ENCODE measurements around the gene UBE2L5. TPM values are rescaled to one million over a fixed set of nuclear protein-coding genes. Genes with fewer than 3 reads are reported as not detected.

The UBE2L5 gene
- total RNA-seq, 1 donor from 2014 or later: not detected

DNA sequence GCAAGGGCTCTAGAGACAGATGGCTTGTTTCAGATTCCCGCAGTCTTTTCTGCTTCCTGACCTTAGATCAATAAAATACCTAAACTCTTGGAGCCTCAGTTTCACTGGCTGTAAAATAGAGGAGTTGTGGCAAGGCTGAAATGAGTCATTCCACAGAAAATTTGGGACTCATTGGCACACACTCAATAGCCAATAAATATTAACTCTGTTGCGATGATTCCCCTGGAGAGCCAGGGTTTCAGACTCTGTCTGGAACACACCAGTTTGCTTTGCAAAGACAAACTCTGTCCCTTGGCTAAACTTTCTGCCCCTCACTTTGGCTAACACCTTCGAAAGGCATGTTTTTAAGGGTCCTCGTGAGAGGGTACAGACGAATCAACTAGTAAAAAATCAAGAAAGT is 18.1 kb upstream of the UBE2L5 start:
- DNase-seq (ENCODE audit: low read depth in 2 of 2): no peak

DNA sequence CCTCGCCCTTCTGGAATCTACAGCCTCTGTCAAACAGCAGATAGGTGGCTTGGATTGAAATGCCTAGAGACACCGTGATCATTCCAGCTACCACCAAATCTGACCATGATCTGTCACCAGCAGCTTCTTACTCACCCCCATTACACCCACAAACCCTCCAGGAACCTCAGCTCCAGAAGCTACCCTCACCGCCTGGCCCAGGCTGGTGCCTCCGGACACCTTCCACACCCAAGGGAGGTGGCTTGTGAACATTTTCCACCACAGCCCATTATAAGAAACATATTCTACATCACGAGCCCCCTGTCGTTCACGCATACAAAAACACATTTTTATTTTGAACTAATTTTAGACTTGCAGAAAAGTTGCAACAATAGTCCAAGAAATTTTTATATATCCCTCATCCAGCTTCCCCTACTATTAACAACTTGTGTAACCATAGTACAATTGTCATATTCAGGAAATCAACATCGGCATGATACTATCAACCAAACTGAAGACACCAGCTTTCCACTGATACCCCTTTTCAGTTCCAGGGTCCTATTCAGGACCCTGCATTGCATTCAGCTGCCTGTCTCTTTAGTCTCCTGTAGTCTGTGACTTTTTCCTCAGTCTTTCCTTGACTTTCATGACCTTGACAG is 15.4 kb upstream of the UBE2L5 start:
- DNase-seq (ENCODE audit: low read depth in 2 of 2): no peak

DNA sequence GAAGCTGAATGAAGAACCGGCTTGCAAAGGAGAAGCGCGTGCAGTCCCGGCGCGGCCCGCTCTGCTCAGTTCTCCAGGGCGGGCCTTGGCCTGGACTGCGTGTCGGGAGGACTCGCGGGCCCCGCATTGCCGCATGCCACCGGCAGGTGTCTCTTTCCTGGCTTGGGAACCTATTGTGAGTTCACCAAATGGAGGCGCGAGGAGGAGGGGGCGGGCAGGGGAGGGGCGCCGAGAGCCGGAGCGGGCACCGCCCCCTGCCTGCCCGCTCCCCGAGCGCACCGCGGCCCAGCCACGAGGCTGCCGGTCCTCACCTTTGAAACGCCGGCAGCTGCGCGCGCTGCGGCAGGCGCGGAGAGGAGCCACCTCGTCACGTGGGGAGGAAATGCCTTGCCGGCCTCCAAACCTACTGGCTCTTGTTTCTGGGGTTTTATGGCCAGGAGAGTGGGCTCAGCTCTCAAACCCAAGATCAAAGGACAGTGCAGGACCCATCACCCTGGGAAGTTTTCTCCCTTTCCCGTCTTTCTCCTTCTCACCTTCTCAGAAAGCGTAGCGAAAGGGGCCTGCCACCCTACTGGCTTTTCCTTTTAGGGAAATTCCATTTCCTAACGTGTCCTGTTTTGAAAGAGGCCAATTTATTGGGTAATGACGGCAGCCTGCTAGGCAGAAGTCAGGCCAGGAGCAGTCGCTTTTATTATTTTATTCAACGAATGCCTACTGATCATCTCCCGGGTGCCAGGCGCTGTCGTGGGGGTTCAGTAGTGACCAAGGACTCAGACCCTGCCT is 13.8 kb upstream of the UBE2L5 start:
- peak; percentile 90 to 96 for DNase-seq (ENCODE audit: low read depth in 2 of 2)

DNA sequence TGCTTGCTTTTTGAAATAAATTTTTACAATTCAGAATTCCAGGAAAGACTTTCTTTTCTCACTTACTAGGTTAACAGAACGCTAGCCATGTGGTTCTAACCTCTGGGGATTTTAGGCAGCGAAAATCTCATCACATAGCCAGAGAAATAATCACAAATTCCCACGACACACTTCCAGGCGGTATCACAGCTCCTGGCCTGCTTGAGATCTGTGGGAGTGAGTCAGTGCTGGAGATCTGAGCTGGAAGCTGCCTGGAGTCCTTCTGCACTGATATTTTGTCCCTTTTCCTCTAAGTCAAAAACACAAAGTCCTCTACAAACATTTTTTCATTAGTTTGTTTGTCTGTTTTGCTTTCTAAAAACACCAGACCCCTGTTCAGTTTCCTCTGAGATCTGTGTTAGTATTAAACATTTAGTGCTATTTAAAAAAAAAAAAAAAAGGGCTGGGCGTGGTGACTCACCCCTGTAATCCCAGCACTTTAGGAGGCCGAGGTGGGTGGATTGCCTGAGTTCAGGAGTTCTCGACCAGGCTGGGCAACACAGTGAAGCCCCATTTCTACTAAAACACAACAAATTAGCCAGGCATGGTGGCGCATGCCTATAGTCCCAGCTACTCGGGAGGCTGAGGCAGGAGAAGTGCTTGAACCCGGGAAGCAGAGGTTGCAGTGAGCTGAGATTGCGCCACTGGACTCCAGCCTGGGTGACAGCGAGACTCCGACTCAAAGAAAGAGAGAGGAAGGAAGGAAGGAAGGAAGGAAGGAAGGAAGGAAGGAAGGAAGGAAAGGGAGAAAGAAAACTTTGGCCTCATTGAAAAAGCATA is 12.2 kb upstream of the UBE2L5 start:
- peak in 1 of 2 donors; percentile 59 for DNase-seq (ENCODE audit: low read depth in 2 of 2)

DNA sequence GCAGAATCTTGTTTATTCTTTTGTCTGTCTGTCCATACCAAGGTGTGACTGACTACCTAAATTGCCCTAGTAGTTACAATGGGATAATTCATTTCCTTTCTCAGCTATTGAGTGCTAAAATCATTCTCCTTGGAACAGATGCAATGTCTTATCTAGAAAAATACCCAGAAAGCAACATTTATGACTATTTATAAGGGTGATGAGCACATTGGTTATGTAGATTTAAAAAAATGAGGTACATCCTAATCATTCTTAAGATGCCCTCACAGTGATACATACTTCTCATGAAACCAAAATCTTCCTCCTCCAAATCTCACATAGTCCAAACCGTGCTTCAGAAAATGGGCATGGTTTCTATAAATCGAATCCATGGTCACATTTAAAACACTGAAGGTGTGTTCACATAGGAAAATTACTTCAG is 11.6 kb upstream of the UBE2L5 start:
- DNase-seq (ENCODE audit: low read depth in 2 of 2): no peak

DNA sequence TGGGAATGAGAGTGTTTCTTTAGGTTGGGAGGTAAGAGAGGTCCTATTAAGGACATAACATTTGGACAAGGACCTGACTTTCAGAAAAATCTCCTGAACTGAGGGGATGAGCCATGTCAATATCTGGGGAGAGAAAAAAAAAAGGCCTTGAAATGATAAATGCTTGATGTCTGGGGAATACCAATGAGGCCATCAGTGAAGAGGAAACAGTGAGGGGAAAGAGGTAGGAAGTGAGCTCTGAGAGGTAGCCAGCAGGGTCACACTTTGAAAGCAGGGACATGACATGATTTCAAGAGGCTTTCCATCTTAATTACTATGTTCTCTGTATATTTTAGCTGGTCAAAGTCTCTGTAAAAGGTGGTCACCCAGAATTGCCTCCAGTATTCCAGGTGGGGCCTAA is 9.9 kb upstream of the UBE2L5 start:
- DNase-seq (ENCODE audit: low read depth in 2 of 2): no peak

DNA sequence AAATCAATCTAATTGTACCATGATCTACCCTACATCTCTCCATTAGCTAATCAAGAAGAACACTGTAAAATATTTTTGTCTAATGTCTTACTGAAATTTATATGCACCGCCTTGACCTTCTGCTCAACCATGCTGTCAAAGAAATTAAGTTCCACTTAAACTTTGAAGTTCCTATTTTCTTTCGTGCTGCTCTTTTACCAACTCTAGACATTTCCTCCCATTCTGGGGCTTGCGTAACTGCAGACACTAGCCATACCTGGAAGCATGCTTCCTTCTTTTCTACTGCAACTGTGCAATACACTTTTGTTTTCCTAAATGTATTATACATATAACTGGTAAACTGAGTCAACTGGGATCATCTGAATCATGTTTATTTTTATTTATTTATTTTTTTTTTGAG is 8.5 kb upstream of the UBE2L5 start:
- no peak for DNase-seq (ENCODE audit: low read depth in 2 of 2)

DNA sequence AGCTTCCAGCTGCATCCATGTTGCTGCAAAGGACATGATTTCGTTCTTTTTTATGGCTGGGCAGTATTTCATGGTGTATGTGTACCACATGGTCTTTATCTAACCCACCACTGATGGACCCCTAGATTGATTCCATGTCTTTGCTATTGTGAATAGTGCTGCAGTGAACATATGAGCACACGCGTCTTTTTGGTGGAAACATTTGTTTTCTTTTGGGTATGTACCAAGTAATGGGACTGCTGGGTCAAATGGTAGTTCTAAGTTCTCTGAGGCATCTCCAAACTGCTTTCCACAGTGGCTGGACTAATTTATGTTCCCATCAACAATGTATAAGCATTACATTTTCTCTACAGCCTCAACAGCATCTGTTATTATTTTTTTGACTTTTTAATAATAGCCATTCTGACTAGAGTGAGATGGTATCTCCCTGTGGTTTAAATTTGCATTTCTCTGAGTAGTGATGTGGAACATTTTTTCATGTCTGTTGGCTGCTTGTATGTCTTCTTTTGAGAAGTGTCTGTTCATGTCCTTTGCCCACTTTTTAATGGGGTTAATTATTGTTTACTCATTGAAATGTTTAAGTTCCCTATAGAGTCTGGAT is 6.8 kb upstream of the UBE2L5 start:
- no peak for DNase-seq (ENCODE audit: low read depth in 2 of 2)

DNA sequence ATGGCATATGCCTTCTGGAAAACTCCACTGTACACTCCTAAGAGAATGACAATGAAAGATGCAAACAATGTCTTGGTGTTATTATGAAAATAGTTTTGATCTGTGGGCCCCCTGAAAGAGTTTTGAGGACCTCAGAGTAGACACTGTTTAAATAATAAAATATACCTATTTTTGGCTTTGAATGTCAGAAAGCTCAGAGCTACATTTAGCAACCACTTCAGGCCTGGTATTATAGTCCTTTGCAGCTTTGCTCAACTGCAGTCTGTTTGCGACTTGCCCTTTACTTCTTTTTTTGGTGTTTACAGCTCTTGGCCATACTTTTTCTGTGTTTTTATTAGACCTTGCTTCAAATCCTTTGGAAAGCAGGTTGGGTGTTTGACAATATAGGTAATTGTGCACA is 5.8 kb upstream of the UBE2L5 start:
- no peak for DNase-seq (ENCODE audit: low read depth in 2 of 2)

DNA sequence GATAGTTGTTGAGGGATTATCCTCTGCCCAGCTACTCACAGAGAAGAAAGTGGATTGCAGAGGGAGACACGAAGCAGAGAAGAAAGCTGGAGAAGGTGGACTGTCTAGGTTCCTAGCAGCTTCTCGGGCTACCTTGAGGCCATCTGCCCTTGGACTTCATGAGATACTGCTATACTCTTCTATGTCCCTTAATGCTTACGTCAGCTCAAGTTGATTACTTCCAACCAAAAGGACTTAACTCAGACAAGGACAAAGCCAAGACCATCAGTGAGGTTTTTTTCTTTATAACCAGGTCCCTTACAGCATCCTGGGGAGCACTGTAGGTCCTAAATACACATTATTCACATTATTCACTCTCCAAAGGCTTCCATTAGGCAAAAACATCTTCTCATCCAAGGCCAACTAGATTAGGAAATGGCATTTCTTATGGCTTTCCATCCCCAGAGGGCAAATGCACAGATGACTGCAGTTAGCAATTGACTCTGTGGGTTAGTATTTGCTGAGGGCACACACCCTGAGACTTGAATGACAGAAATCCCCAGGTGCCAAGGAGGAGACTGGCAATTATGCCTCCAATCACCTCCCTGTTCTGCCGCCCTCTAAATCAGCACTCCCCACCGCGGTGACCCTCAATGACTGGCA is 4.1 kb upstream of the UBE2L5 start:
- no peak for DNase-seq (ENCODE audit: low read depth in 2 of 2)

DNA sequence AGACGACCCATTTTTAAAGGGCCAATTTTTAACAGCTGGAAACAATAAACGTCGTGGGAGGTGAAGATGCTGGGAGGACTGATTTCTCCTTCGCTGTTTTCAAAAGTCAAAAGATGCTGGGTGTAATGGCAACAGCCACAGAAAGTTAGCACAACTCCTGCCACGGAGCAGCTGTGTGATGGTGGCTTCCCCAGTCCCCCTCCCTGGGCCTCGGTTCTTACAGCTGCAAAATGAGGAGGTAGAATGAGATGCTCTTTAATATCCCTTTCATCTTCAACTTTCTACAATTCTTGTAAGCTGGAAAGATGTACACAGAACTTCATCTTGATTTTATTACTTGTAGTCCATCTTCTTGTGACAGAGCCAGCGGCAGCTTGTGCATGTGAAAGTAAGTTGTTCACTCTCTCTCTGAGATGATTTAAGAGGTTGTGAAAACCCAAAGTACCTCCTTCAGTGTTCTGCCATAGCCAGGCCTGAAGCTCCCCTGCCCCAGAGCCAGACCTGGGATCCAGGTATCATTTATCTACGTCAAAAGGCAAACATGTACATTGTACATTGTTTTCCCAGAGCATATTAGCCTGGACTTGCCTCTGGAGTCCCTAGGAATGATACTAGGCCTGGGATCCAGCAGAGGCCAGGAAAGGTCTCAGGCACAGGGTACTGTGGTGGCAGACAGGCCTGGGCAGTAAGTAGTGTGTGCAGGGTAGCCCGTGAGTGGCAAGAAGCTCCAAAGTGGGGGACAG is 3.4 kb upstream of the UBE2L5 start:
- no peak for DNase-seq (ENCODE audit: low read depth in 2 of 2)

DNA sequence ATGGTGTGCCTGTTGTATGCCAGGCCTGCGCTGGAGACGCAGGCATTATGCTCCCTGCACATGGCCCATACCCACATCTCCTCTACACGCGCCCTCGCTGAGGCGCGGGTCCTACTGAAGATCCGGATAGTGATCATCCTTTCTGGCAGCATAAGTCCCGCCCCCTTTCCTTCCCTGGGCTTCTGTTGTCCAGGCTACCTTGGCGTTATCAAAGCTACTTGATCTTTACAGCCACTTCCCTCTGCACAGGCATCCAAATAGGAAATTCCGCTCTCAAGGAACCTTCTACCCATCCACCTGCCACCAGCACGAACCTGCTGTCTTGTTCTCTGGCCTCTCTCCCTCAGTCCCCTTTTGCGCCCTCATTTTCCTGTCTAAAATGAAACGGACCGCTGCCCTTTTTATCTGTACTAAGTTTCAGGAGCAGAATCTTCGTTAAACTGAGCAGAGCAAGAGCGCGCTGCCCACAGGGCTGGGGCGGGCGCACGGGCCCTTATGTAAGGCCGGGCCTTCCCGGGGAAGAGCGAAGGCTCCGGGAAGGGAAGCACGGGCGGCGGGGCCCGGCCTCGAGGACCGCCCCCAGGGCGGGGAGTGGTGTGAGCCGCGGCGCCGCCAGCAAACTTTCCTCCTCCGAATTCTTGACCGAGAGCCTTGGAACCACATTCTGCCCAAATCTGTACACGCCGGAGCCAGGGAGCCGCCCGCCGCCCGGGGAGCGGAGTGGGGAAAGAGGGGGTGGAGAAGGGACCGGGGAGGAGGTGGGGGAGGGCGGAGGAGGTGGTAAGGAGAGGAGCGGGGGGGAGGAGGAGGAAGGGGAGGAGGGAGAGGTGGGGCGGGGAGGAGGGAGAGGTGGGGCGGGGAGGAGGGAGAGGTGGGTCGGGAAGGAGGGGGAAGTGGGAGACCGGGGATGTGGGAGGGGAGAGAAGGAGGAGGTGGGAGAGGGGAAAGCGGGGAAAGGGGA is 920 bp upstream of the UBE2L5 start:
- DNase-seq (ENCODE audit: low read depth in 2 of 2): peak; percentile 45 to 85

DNA sequence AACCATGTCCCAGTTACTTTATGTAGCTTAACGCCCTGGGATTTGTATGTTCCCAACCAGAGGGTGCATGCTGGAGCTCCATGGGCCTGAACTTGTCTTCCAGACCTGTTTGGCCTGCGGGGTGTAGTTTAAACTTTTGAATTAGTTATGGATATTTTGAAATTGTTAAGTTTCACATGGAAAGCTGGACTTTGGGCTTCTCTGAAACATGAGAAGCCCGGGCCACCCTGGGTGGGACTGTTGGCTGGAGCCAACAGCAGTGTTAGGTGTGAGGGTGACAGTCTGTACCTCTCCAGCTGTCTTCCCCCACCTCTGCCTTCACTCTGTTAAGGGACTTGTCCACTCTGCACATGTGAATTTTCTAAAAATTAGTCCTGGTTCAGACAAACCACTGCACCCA is 1.6 kb downstream of the UBE2L5 start:
- DNase-seq (ENCODE audit: low read depth in 2 of 2): no peak

DNA sequence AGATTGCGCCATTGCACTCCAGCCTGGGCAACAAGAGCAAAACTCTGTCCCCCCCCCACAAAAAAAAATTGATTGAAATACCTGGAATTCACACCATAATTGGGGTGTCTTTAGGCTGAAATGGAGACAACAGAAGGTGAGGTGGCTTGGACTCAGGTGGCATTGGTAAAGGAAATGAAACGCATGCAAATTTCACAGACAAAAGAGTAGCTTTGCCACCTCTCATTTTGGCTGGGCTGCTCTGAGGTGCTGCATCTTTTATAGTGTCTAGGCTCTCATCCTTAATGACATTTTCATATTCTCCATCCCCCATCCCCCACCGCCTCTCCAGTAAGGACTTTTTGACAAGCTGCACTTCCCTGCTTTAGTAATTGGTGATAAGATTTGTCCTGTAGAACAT is 6.9 kb downstream of the UBE2L5 start:
- DNase-seq (ENCODE audit: low read depth in 2 of 2): no peak

DNA sequence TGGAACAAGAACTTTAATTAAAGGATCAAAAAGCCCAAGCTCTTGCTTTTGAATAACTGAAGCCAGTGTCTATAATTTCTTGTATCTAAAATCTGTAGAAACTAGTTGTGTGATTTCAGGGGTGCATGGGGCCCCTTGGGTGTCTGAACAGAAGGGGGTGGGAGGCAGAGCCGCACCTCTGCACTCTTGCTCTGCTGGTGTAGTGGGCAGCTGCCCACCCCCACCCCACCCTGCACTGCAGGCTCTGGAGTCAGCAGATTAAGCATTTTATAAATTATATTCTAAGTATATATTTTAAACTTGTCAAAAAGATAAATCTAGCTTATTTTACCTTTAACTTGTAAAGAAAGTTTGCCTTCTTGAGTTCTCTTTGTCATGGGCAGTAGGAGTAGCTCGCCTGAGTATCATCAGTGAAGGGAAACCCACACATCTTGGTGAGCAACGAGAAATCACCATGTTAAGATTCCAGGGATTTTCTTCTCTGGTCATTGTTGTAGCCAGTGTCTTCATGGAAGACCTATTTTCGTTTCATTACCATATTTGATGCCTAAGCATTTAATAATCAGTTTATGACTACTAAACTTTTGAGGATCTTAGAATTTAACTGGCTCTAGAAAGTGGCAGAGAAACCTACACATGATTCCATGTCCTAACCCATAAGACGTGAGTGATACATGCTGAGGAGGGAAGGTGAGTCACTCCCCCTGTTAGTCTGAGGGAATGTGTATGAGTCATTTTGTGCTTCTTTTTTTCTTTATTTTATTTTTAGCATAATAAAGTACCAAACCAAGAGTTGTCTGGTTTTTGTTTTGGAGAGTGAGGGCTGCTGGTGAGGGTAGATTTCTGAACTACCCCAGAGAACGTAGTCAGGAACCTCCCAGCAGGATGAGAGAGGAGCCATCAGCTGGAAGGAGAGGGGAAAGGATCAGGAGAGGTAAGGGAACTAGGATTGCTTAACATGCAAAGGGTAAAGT is 7.7 kb downstream of the UBE2L5 start:
- DNase-seq (ENCODE audit: low read depth in 2 of 2): peak in 1 of 2 donors; percentile 90

DNA sequence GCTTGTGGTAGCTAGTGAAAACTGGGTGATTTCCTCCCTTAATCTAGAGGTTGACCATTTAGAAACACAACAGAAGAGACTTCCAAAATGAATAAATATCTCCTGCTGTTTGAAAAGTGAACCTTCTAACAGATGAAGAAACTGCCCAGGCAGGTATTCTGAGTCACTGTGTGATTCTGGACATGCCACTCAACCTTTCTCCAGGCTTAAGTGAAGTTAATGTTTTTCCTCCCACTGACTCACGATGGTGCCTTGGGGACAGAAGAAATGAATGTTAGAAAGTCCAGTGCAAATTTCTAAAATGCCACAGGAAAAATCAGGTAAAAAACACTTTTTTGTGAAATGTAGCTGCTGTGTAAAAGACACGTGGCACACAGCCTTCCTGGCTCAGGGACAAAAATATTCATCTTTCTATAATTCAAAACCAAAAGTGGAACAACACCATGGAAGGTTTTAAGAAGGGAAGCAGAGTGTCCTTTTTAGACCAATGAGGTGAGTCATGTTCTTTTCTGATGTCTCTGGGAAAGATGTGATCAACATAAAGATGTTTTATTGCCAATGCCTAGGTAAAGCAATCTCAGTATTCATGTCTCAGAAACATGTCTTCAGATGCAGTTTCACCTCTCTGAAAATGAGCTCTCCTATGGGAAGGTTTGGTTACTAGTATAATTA is 9.1 kb downstream of the UBE2L5 start:
- DNase-seq (ENCODE audit: low read depth in 2 of 2): peak in 1 of 2 donors; percentile 9

DNA sequence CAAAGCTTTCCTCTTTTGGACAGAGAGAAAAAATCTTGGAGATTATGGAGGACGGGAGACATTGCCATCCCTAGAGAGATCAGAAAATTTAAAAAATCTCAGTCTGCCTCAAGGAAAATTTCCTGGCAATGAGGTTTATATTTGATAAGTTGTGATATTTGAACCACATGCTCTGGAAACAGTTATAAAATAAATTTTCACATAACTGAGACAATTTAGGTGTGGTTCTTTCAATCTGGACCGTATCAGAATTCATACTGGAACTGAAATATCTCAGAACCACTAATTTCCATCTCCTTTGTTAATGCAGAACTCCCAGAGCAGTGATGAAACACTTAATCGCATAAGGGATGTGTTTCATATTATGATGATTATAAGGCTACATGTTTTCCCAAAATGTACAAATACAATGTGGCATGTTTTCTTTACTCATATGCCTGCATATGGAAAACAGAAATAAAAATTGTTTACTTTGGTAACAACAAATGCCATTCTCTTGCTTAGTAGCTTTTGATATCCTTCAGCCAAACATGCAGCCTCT is 13.7 kb downstream of the UBE2L5 start:
- DNase-seq (ENCODE audit: low read depth in 2 of 2): no peak

DNA sequence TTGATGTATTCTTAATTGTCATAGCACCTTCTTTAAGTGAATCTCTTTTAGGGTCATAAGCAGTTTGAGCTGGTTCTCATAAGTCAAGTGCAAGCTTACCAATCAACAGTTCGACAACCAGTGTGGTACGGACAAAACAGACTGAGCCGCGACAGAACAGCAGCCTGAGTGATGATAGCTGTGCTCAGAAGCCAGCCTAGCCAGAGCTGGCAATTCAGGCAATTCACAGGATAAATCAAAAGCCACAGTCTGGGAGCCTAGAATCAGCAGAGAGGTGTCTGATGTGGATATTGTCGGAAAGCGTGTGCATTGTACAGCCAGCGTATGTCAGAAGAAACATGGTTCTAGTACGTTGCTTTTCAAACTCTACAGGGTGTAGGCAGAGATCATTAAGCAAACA is 14.9 kb downstream of the UBE2L5 start:
- no peak for DNase-seq (ENCODE audit: low read depth in 2 of 2)

Data from lung microvascular endothelial cell (primary cell).